PC-9 (cell line): ENCODE data around the gene ZBTB9. TPM values are rescaled to one million over a fixed set of nuclear protein-coding genes. Genes with fewer than 3 reads are reported as not detected.

Experiments
- BruUV-seq: library from RNA; stranded (reverse); fragments of 400-500 nt; replicated peaks from 2 replicates; lab custom pipeline; 2021; lab: Mats Ljungman, UMichigan
- CTCF ChIA-PET: fragments of 300-600 bp; sonication (Branson Sonifier 250); formaldehyde crosslinking; loops from one replicate; lab custom pipeline; 2022; ENCODE audit warnings: antibody characterized with exemption; lab: Charles Lee
- POLR2A ChIA-PET: fragments of 300-600 bp; sonication (Branson Sonifier 250); formaldehyde crosslinking; loops from one replicate; lab custom pipeline; 2022; ENCODE audit warnings: antibody characterized with exemption; ENCODE audit not compliant: unreplicated experiment; lab: Charles Lee
- DNase-seq, 2 experiments: peaks; one replicate each; pipeline versions ENCODE4 v3.0.0 to v3.0.0-alpha.2; 2015 to 2022; ENCODE audit warnings: mixed read lengths in 1 of 2
- H2AFZ ChIP-seq: fragments of 200-600 bp; sonication (generic); 2 replicates; pipeline ENCODE4 v1.8.1; 2017; ENCODE audit warnings: antibody characterized with exemption
- H3F3A ChIP-seq: fragments of 200-600 bp; sonication (generic); 2 replicates; pipeline ENCODE4 v1.8.1; 2017; ENCODE audit warnings: antibody characterized with exemption, mild to moderate bottlenecking, low read depth; ENCODE audit not compliant: insufficient read depth
- H3K27ac ChIP-seq: fragments of 200-600 bp; sonication (generic); 2 replicates; pipeline ENCODE4 v1.6.1; 2016; ENCODE audit warnings: mixed run types
- H3K27me3 ChIP-seq: fragments of 200-600 bp; sonication (generic); 2 replicates; pipeline ENCODE4 v1.6.1; 2016; ENCODE audit warnings: low read depth, mixed run types; ENCODE audit not compliant: insufficient read depth
- H3K36me3 ChIP-seq: fragments of 200-600 bp; sonication (generic); 2 replicates; pipeline ENCODE4 v1.6.1; 2016; ENCODE audit warnings: low read depth, mixed run types
- H3K4me1 ChIP-seq: fragments of 200-600 bp; sonication (generic); replicated peaks from 2 replicates; pipeline ENCODE4 v1.6.1; 2016; ENCODE audit warnings: mixed run types; ENCODE audit not compliant: insufficient read depth
- H3K4me2 ChIP-seq: fragments of 200-600 bp; sonication (generic); 2 replicates; pipeline ENCODE4 v1.6.1; 2017; ENCODE audit warnings: mixed run types
- H3K4me3 ChIP-seq: fragments of 200-600 bp; sonication (generic); 2 replicates; pipeline ENCODE4 v1.6.1; 2016; ENCODE audit warnings: mixed run types
- H3K79me2 ChIP-seq: fragments of 200-600 bp; sonication (generic); 2 replicates; pipeline ENCODE4 v1.6.1; 2017; ENCODE audit warnings: low read depth, mixed run types
- H3K9me2 ChIP-seq: fragments of 200-600 bp; sonication (generic); 2 replicates; pipeline ENCODE4 v1.8.1; 2017; ENCODE audit warnings: mild to moderate bottlenecking; ENCODE audit not compliant: insufficient read depth
- H3K9me3 ChIP-seq: fragments of 200-600 bp; sonication (generic); 2 replicates; pipeline ENCODE4 v1.8.1; 2016; ENCODE audit warnings: low read depth; ENCODE audit not compliant: insufficient read depth
- H4K20me1 ChIP-seq: fragments of 200-600 bp; sonication (generic); 2 replicates; pipeline ENCODE4 v1.8.1; 2017; ENCODE audit not compliant: insufficient read depth
- CTCF ChIP-seq: fragments of 200-600 bp; sonication (generic); conservative IDR thresholded peaks from 2 replicates; pipeline ENCODE4 v1.6.1; 2017; ENCODE audit warnings: mixed run types, antibody characterized with exemption, mild to moderate bottlenecking, moderate library complexity
- EZH2 ChIP-seq: fragments of 200-600 bp; sonication (generic); IDR thresholded peaks from 2 replicates; pipeline ENCODE4 v1.8.0; 2017; ENCODE audit warnings: antibody characterized with exemption, low read depth
- intact Hi-C: fragments of 100-400 bp; cut with micrococcal nuclease; formaldehyde crosslinking; loops from one replicate; pipeline ENCODE4 v1.10.0; 2022; ENCODE audit not compliant: unreplicated experiment
- total RNA-seq: library from RNA; stranded (reverse); gene quantifications from 2 replicates; pipeline ENCODE4 v1.2.3, GENCODE V29; 2021

The ZBTB9 gene
- total RNA-seq, 1 experiment from 2014 or later, result 7.9 TPM

GRCh38 chr6:33440649-33441309 lies 13.6 kb upstream of the ZBTB9 start:
- CTCF ChIA-PET, result no interaction called here
- no TSS peak for BruUV-seq
- H3K9me2 ChIP-seq, result no peaks in the 10 kb centered on the region

GRCh38 chr6:33441457-33441856 lies 12.9 kb upstream of the ZBTB9 start:
- ChIA-PET POLR2A (no interaction called here), CTCF (no interaction called here)
- peaks cover 4% of the 10 kb centered on the region; the same call in 1 of the 2 replicates for H3F3A ChIP-seq
- no peaks in the 10 kb centered on the region for H3K4me1 ChIP-seq
- H3K27ac ChIP-seq, result no peak overlapping the region
- DNase-seq, result no peak
- H3K27me3 ChIP-seq, result no peaks in the 10 kb centered on the region
- no peaks in the 10 kb centered on the region for H3K36me3 ChIP-seq
- TF ChIP-seq CTCF (no peak), EZH2 (no peak)
- no peaks in the 10 kb centered on the region for H4K20me1 ChIP-seq
- H3K9me3 ChIP-seq, result no peaks in the 10 kb centered on the region
- BruUV-seq, result no TSS peak
- no peak overlapping the region for H3K4me2 ChIP-seq
- H3K9me2 ChIP-seq, result no peaks in the 10 kb centered on the region
- no peak overlapping the region for H3K4me3 ChIP-seq
- no peaks in the 10 kb centered on the region for H3K79me2 ChIP-seq
- no peak overlapping the region for H2AFZ ChIP-seq
- intact Hi-C loops, result no loop called here

More at GRCh38 chr6:33440649-33441309, 13.6 kb upstream of the ZBTB9 start:
- intact Hi-C loops, result no loop called here
- H3K4me3 ChIP-seq, result no peak overlapping the region
- H4K20me1 ChIP-seq, result no peaks in the 10 kb centered on the region
- no peaks in the 10 kb centered on the region for H3K36me3 ChIP-seq
- no peaks in the 10 kb centered on the region for H3K9me3 ChIP-seq
- no peaks in the 10 kb centered on the region for H3K4me1 ChIP-seq
- H3K27ac ChIP-seq, result no peak overlapping the region
- POLR2A ChIA-PET, result no interaction called here
- no peaks in the 10 kb centered on the region for H3K27me3 ChIP-seq
- H3K79me2 ChIP-seq, result no peaks in the 10 kb centered on the region
- peaks cover 4% of the 10 kb centered on the region; the same call in 1 of the 2 replicates for H3F3A ChIP-seq
- no peak overlapping the region for H3K4me2 ChIP-seq
- no peak overlapping the region for H2AFZ ChIP-seq
- DNase-seq, result no peak
- no peak for TF ChIP-seq EZH2
- TF ChIP-seq CTCF, result no peak

- CTCF ChIA-PET, result no interaction called here
- BruUV-seq, result no TSS peak
- no peaks in the 10 kb centered on the region for H3K79me2 ChIP-seq
These were observed 12.1 kb upstream of the ZBTB9 start for GRCh38 chr6:33442283-33442682.

More at GRCh38 chr6:33442283-33442682, 12.1 kb upstream of the ZBTB9 start:
- Histone ChIP-seq H3K27me3 (no peaks in the 10 kb centered on the region), H3K9me3 (no peaks in the 10 kb centered on the region), H4K20me1 (no peaks in the 10 kb centered on the region), H3K36me3 (no peaks in the 10 kb centered on the region), H3F3A (peaks cover 4% of the 10 kb centered on the region; the same call in 1 of the 2 replicates), H3K4me3 (no peak overlapping the region), H3K27ac (no peak overlapping the region), H2AFZ (no peak overlapping the region), H3K9me2 (no peaks in the 10 kb centered on the region), H3K4me2 (no peak overlapping the region), H3K4me1 (no peaks in the 10 kb centered on the region)
- POLR2A ChIA-PET, result no interaction called here
- intact Hi-C loops, result no loop called here
- no peak for TF ChIP-seq CTCF
- TF ChIP-seq EZH2, result no peak
- DNase-seq, result no peak
